ENCODE data around the gene FGFBP2.
"Not testable (repeated sequence)": the region's sequence is repeated elsewhere in the genome, so short reads cannot be mapped to it uniquely, and the experiment has no call there.

FGFBP2 gene

GRCh38 chr4:15918484-15919129, 44.4 kb downstream of the FGFBP2 start:
- Histone ChIP-seq H3K27me3 (ENCODE audit: control insufficient read depth, insufficient read depth, low read length) (no peaks in the 10 kb centered on the region), H3K4me1 (ENCODE audit: control insufficient read depth, insufficient read depth, low read length) (peaks cover 9% of the 10 kb centered on the region), H3K4me3 (ENCODE audit: low read length) (no peak overlapping the region), H3K9me3 (ENCODE audit: control insufficient read depth, low read length) (no peaks in the 10 kb centered on the region), H3K36me3 (ENCODE audit: control insufficient read depth, insufficient read depth, low read length) (no peaks in the 10 kb centered on the region), H3K9ac (ENCODE audit: low read length) (no peak overlapping the region)

- H3K4me1 ChIP-seq (ENCODE audit: control insufficient read depth, insufficient read depth, low read length): peaks cover 21% of the 10 kb centered on the region
- H3K9me3 ChIP-seq (ENCODE audit: control insufficient read depth, low read length): no peaks in the 10 kb centered on the region
- no peak overlapping the region for H3K9ac ChIP-seq (ENCODE audit: low read length)
- no peak overlapping the region for H3K4me3 ChIP-seq (ENCODE audit: low read length)
- H3K27me3 ChIP-seq (ENCODE audit: control insufficient read depth, insufficient read depth, low read length): no peaks in the 10 kb centered on the region
- no peaks in the 10 kb centered on the region for H3K36me3 ChIP-seq (ENCODE audit: control insufficient read depth, insufficient read depth, low read length)
These were observed 45.7 kb downstream of the FGFBP2 start for GRCh38 chr4:15917297-15917696.

- not testable (repeated sequence) for H3K9ac ChIP-seq (ENCODE audit: low read length); H3K9me3 ChIP-seq (ENCODE audit: control insufficient read depth, low read length); H3K4me3 ChIP-seq (ENCODE audit: low read length); H3K27me3 ChIP-seq (ENCODE audit: control insufficient read depth, insufficient read depth, low read length); H3K36me3 ChIP-seq (ENCODE audit: control insufficient read depth, insufficient read depth, low read length)
- peaks cover 24% of the 10 kb centered on the region for H3K4me1 ChIP-seq (ENCODE audit: control insufficient read depth, insufficient read depth, low read length)
These were observed 46.6 kb downstream of the FGFBP2 start for GRCh38 chr4:15916358-15916757.

- Histone ChIP-seq H3K36me3 (ENCODE audit: control insufficient read depth, insufficient read depth, low read length) (no peaks in the 10 kb centered on the region), H3K9ac (ENCODE audit: low read length) (no peak overlapping the region), H3K9me3 (ENCODE audit: control insufficient read depth, low read length) (no peaks in the 10 kb centered on the region), H3K4me1 (ENCODE audit: control insufficient read depth, insufficient read depth, low read length) (peaks cover 24% of the 10 kb centered on the region), H3K27me3 (ENCODE audit: control insufficient read depth, insufficient read depth, low read length) (no peaks in the 10 kb centered on the region), H3K4me3 (ENCODE audit: low read length) (no peak overlapping the region)
These were observed 48.2 kb downstream of the FGFBP2 start for GRCh38 chr4:15914736-15915135.

GRCh38 chr4:15914291-15914690, 48.7 kb downstream of the FGFBP2 start:
- Histone ChIP-seq H3K4me1 (ENCODE audit: control insufficient read depth, insufficient read depth, low read length) (peaks cover 24% of the 10 kb centered on the region), H3K4me3 (ENCODE audit: low read length) (no peak overlapping the region), H3K36me3 (ENCODE audit: control insufficient read depth, insufficient read depth, low read length) (no peaks in the 10 kb centered on the region), H3K9ac (ENCODE audit: low read length) (no peak overlapping the region), H3K9me3 (ENCODE audit: control insufficient read depth, low read length) (no peaks in the 10 kb centered on the region), H3K27me3 (ENCODE audit: control insufficient read depth, insufficient read depth, low read length) (no peaks in the 10 kb centered on the region)

- Histone ChIP-seq H3K27me3 (ENCODE audit: control insufficient read depth, insufficient read depth, low read length) (no peaks in the 10 kb centered on the region), H3K9ac (ENCODE audit: low read length) (no peak overlapping the region), H3K36me3 (ENCODE audit: control insufficient read depth, insufficient read depth, low read length) (no peaks in the 10 kb centered on the region), H3K4me3 (ENCODE audit: low read length) (no peak overlapping the region), H3K4me1 (ENCODE audit: control insufficient read depth, insufficient read depth, low read length) (peaks cover 22% of the 10 kb centered on the region), H3K9me3 (ENCODE audit: control insufficient read depth, low read length) (no peaks in the 10 kb centered on the region)
These were observed 49.4 kb downstream of the FGFBP2 start for GRCh38 chr4:15913631-15913970.

- Histone ChIP-seq H3K4me3 (ENCODE audit: low read length) (no peak overlapping the region), H3K9ac (ENCODE audit: low read length) (no peak overlapping the region), H3K36me3 (ENCODE audit: control insufficient read depth, insufficient read depth, low read length) (no peaks in the 10 kb centered on the region), H3K27me3 (ENCODE audit: control insufficient read depth, insufficient read depth, low read length) (no peaks in the 10 kb centered on the region), H3K9me3 (ENCODE audit: control insufficient read depth, low read length) (no peaks in the 10 kb centered on the region), H3K4me1 (ENCODE audit: control insufficient read depth, insufficient read depth, low read length) (peaks cover 17% of the 10 kb centered on the region)
These were observed 49.9 kb downstream of the FGFBP2 start for GRCh38 chr4:15912961-15913630.

- Histone ChIP-seq H3K4me3 (ENCODE audit: low read length) (no peak overlapping the region), H3K4me1 (ENCODE audit: control insufficient read depth, insufficient read depth, low read length) (peaks cover 15% of the 10 kb centered on the region), H3K27me3 (ENCODE audit: control insufficient read depth, insufficient read depth, low read length) (no peaks in the 10 kb centered on the region), H3K9ac (ENCODE audit: low read length) (no peak overlapping the region), H3K9me3 (ENCODE audit: control insufficient read depth, low read length) (no peaks in the 10 kb centered on the region), H3K36me3 (ENCODE audit: control insufficient read depth, insufficient read depth, low read length) (no peaks in the 10 kb centered on the region)
These were observed 50.7 kb downstream of the FGFBP2 start for GRCh38 chr4:15912236-15912635.

Measured in mucosa of stomach (tissue), 1 donor.